ENCODE data around the gene ARHGEF7. TPM values are rescaled to one million over a fixed set of nuclear protein-coding genes. Genes with fewer than 3 reads are reported as not detected.

ARHGEF7 gene
- total and polyA plus RNA-seq, 2 experiments from 2014 or later: 30.1 to 46.8 TPM

DNA sequence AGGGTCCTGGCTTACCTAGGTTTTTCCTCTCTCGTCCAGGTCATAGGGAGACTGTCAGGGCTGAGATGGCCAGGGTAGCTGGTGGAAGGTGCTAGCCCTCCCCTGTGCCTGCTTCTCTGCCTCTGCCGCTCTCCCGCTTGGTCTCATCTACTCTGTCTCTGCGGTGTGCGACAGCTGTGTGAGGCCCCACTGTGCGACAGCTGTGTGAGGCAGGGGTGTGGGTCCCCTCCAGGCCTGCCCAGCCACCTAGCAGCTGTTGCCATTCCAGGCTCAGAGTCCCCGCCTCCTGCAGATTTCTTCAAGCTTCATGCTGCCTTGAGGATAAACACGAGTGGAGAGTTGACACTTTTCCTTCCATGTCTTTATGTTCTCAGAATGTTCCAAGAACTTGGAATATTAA, 53.0 kb downstream of the ARHGEF7 start:
- H3K27ac ChIP-seq: peak overlapping the region; percentile 25
- no peak overlapping the region for H3K4me3 ChIP-seq
- no peaks in the 10 kb centered on the region for H3K9me3 ChIP-seq (ENCODE audit: low read depth)
- H2AFZ ChIP-seq: no peak overlapping the region
- no peak for DNase-seq (ENCODE audit: low spot score)
- 94% methylated on average over 8 of the region's 8 CpGs for WGBS (ENCODE audit: low lambda C conversion rate, missing lambda C conversion rate)
- no peaks in the 10 kb centered on the region for H3K9me2 ChIP-seq (replicated peaks; ENCODE audit: insufficient read depth)
- peaks cover 67% of the 10 kb centered on the region for H4K20me1 ChIP-seq (ENCODE audit: insufficient read depth, poor library complexity, severe bottlenecking)
- H3K4me1 ChIP-seq (ENCODE audit: insufficient read depth): peaks cover 18% of the 10 kb centered on the region
- TF ChIP-seq EZH2phosphoT487 (IDR thresholded peaks at IDR 0.05; ENCODE audit: low read depth, severe bottlenecking, unreplicated experiment) (no peak), EZH2 (IDR thresholded peaks at IDR 0.05; ENCODE audit: borderline replicate concordance) (no peak)
- TF ChIP-seq, protein P1, sequence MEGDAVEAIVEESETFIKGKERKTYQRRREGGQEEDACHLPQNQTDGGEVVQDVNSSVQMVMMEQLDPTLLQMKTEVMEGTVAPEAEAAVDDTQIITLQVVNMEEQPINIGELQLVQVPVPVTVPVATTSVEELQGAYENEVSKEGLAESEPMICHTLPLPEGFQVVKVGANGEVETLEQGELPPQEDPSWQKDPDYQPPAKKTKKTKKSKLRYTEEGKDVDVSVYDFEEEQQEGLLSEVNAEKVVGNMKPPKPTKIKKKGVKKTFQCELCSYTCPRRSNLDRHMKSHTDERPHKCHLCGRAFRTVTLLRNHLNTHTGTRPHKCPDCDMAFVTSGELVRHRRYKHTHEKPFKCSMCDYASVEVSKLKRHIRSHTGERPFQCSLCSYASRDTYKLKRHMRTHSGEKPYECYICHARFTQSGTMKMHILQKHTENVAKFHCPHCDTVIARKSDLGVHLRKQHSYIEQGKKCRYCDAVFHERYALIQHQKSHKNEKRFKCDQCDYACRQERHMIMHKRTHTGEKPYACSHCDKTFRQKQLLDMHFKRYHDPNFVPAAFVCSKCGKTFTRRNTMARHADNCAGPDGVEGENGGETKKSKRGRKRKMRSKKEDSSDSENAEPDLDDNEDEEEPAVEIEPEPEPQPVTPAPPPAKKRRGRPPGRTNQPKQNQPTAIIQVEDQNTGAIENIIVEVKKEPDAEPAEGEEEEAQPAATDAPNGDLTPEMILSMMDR (IDR thresholded peaks at IDR 0.05; ENCODE audit: poor library complexity): no peak
- H3K79me2 ChIP-seq: peaks cover 96% of the 10 kb centered on the region
- no peaks in the 10 kb centered on the region for H3K27me3 ChIP-seq
- H3K36me3 ChIP-seq (replicated peaks; ENCODE audit: insufficient read depth, low read depth): no peaks in the 10 kb centered on the region
- H3K4me2 ChIP-seq: peak overlapping the region; percentile 60

DNA sequence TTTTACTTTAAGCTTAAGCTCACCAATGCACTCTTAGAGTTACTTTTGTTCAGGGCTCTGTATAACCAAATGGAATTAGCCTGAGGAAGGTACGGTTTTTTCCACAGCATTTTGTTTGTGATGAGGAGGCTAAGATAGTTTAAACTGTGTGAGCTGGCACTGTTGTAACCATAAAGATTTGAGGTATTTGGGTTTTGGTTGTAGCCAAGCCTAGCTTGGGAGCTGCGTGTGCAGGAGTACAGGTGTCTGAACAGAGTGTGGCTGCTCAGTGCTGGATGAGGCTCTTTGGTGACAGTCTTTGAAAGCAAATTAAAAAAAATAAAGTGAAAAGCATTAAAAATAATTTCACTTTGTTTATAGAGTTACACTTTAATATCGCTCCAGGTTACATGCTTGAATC, 56.0 kb downstream of the ARHGEF7 start:
- Histone ChIP-seq H3K4me1 (ENCODE audit: insufficient read depth) (peaks cover 18% of the 10 kb centered on the region), H3K4me3 (no peak overlapping the region), H2AFZ (no peak overlapping the region), H3K9me3 (ENCODE audit: low read depth) (no peaks in the 10 kb centered on the region), H4K20me1 (ENCODE audit: insufficient read depth, poor library complexity, severe bottlenecking) (peaks cover 71% of the 10 kb centered on the region), H3K36me3 (replicated peaks; ENCODE audit: insufficient read depth, low read depth) (no peaks in the 10 kb centered on the region), H3K4me2 (no peak overlapping the region), H3K27ac (no peak overlapping the region), H3K9me2 (replicated peaks; ENCODE audit: insufficient read depth) (no peaks in the 10 kb centered on the region), H3K27me3 (no peaks in the 10 kb centered on the region), H3K79me2 (peaks cover 96% of the 10 kb centered on the region)
- TF ChIP-seq, protein P1 (IDR thresholded peaks at IDR 0.05; ENCODE audit: poor library complexity): no peak
- TF ChIP-seq EZH2 (IDR thresholded peaks at IDR 0.05; ENCODE audit: borderline replicate concordance): no peak
- TF ChIP-seq EZH2phosphoT487 (IDR thresholded peaks at IDR 0.05; ENCODE audit: low read depth, severe bottlenecking, unreplicated experiment): no peak
- 85% methylated on average over 3 of the region's 3 CpGs for WGBS (ENCODE audit: low lambda C conversion rate, missing lambda C conversion rate)
- no peak for DNase-seq (ENCODE audit: low spot score)

DNA sequence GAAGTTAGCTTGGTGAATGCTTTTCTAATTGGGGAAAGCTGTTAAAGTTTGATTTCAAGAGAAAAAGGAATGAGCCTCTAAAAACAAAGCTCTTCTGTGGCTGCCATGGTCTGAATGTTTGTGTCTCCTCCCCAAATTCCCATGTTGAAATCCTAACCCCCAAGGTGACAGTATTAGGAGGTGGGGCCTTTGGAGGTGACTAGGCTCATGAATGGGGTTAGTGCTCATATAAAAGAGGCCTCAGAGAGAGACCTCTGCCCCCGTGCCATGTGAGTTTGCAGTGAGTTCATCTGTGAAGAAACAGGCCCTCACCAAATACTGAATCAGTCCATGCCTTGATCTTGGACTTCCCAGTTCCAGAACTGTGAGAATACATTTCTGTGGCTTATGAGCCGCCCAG, 56.5 kb downstream of the ARHGEF7 start:
- DNase-seq (ENCODE audit: low spot score): no peak
- Histone ChIP-seq H3K27me3 (no peaks in the 10 kb centered on the region), H3K4me2 (no peak overlapping the region), H3K4me3 (no peak overlapping the region), H3K9me3 (ENCODE audit: low read depth) (no peaks in the 10 kb centered on the region), H3K79me2 (peaks cover 96% of the 10 kb centered on the region), H3K4me1 (ENCODE audit: insufficient read depth) (peaks cover 14% of the 10 kb centered on the region), H3K36me3 (replicated peaks; ENCODE audit: insufficient read depth, low read depth) (no peaks in the 10 kb centered on the region), H2AFZ (no peak overlapping the region), H4K20me1 (ENCODE audit: insufficient read depth, poor library complexity, severe bottlenecking) (peaks cover 69% of the 10 kb centered on the region), H3K9me2 (replicated peaks; ENCODE audit: insufficient read depth) (no peaks in the 10 kb centered on the region), H3K27ac (no peak overlapping the region)
- TF ChIP-seq EZH2 (IDR thresholded peaks at IDR 0.05; ENCODE audit: borderline replicate concordance) (no peak), EZH2phosphoT487 (IDR thresholded peaks at IDR 0.05; ENCODE audit: low read depth, severe bottlenecking, unreplicated experiment) (no peak)
- TF ChIP-seq, protein P1 (IDR thresholded peaks at IDR 0.05; ENCODE audit: poor library complexity): no peak
- 71% methylated on average over 2 of the region's 2 CpGs for WGBS (ENCODE audit: low lambda C conversion rate, missing lambda C conversion rate)
